ENCODE results near the gene HOOK2. TPM values are rescaled to one million over a fixed set of nuclear protein-coding genes. Genes with fewer than 3 reads are reported as not detected.
A peak's percentile ranks its signal among the peaks of the same experiment; 100 is the strongest.

The HOOK2 gene
- total and polyA plus RNA-seq, 2 experiments from 2014 or later = 70.5 to 113 TPM

- no peak for TF ChIP-seq EZH2 (IDR thresholded peaks at IDR 0.05; ENCODE audit: borderline replicate concordance)
- no peak for TF ChIP-seq CTCF (IDR thresholded peaks at IDR 0.05; ENCODE audit: poor library complexity)
- TF ChIP-seq EZH2phosphoT487 (IDR thresholded peaks at IDR 0.05; ENCODE audit: low read depth, severe bottlenecking, unreplicated experiment) = no peak
- peaks cover 52% of the 10 kb centered on the region for H3K79me2 ChIP-seq
- peak overlapping the region; percentile 99 for H3K4me2 ChIP-seq
- H3K4me3 ChIP-seq = peak overlapping the region; percentile 56
- WGBS (ENCODE audit: low lambda C conversion rate, missing lambda C conversion rate) = 2% methylated on average over 29 of the region's 32 CpGs
- peaks cover 10% of the 10 kb centered on the region for H3K4me1 ChIP-seq (ENCODE audit: insufficient read depth)
- DNase-seq (ENCODE audit: low spot score) = peak; percentile 100
- peak overlapping the region; percentile 95 for H3K27ac ChIP-seq
- no peaks in the 10 kb centered on the region for H3K9me2 ChIP-seq (replicated peaks; ENCODE audit: insufficient read depth)
- no peaks in the 10 kb centered on the region for H3K36me3 ChIP-seq (replicated peaks; ENCODE audit: insufficient read depth, low read depth)
- no peaks in the 10 kb centered on the region for H3K27me3 ChIP-seq
- no peaks in the 10 kb centered on the region for H3K9me3 ChIP-seq (ENCODE audit: low read depth)
- peak overlapping the region; percentile 53 for H2AFZ ChIP-seq
- H4K20me1 ChIP-seq (ENCODE audit: insufficient read depth, poor library complexity, severe bottlenecking) = peaks cover 7% of the 10 kb centered on the region
Observed at GRCh38 chr19:12722566-12723380, 52.6 kb downstream of the HOOK2 start.

GRCh38 chr19:12721656-12722565 is 53.4 kb downstream of the HOOK2 start:
- Histone ChIP-seq H3K9me3 (ENCODE audit: low read depth) (no peaks in the 10 kb centered on the region), H3K4me3 (peak overlapping the region; percentile 60), H3K27ac (peak overlapping the region; percentile 95), H3K4me2 (peak overlapping the region; percentile 99), H4K20me1 (ENCODE audit: insufficient read depth, poor library complexity, severe bottlenecking) (peaks cover 7% of the 10 kb centered on the region), H3K9me2 (replicated peaks; ENCODE audit: insufficient read depth) (no peaks in the 10 kb centered on the region), H3K4me1 (ENCODE audit: insufficient read depth) (peaks cover 10% of the 10 kb centered on the region), H2AFZ (peak overlapping the region; percentile 10), H3K36me3 (replicated peaks; ENCODE audit: insufficient read depth, low read depth) (no peaks in the 10 kb centered on the region), H3K27me3 (no peaks in the 10 kb centered on the region), H3K79me2 (peaks cover 58% of the 10 kb centered on the region)
- TF ChIP-seq EZH2 (IDR thresholded peaks at IDR 0.05; ENCODE audit: borderline replicate concordance) (no peak), EZH2phosphoT487 (IDR thresholded peaks at IDR 0.05; ENCODE audit: low read depth, severe bottlenecking, unreplicated experiment) (no peak), CTCF (IDR thresholded peaks at IDR 0.05; ENCODE audit: poor library complexity) (no peak)
- DNase-seq (ENCODE audit: low spot score) = peak; percentile 91
- WGBS (ENCODE audit: low lambda C conversion rate, missing lambda C conversion rate) = under 1% methylated on average over 55 of the region's 65 CpGs

- H3K4me1 ChIP-seq (ENCODE audit: insufficient read depth) = peaks cover 10% of the 10 kb centered on the region
- H3K9me3 ChIP-seq (ENCODE audit: low read depth) = no peaks in the 10 kb centered on the region
- H3K4me3 ChIP-seq = peak overlapping the region; percentile 60
- H3K36me3 ChIP-seq (replicated peaks; ENCODE audit: insufficient read depth, low read depth) = no peaks in the 10 kb centered on the region
- peaks cover 65% of the 10 kb centered on the region for H3K79me2 ChIP-seq
- DNase-seq (ENCODE audit: low spot score) = peak; percentile 49
- 8% methylated on average over 36 of the region's 59 CpGs for WGBS (ENCODE audit: low lambda C conversion rate, missing lambda C conversion rate)
- H3K4me2 ChIP-seq = peak overlapping the region; percentile 99
- peak overlapping the region; percentile 95 for H3K27ac ChIP-seq
- peak overlapping the region; percentile 10 for H2AFZ ChIP-seq
- H3K27me3 ChIP-seq = no peaks in the 10 kb centered on the region
- TF ChIP-seq EZH2phosphoT487 (IDR thresholded peaks at IDR 0.05; ENCODE audit: low read depth, severe bottlenecking, unreplicated experiment) (no peak), CTCF (IDR thresholded peaks at IDR 0.05; ENCODE audit: poor library complexity) (no peak), EZH2 (IDR thresholded peaks at IDR 0.05; ENCODE audit: borderline replicate concordance) (no peak)
- H3K9me2 ChIP-seq (replicated peaks; ENCODE audit: insufficient read depth) = no peaks in the 10 kb centered on the region
- H4K20me1 ChIP-seq (ENCODE audit: insufficient read depth, poor library complexity, severe bottlenecking) = peaks cover 7% of the 10 kb centered on the region
Observed at GRCh38 chr19:12720851-12721655, 54.3 kb downstream of the HOOK2 start.
